Muscle layer of colon (tissue), 2 donors: ENCODE measurements around the gene GALC.

ENCODE experiments used
- H3K27ac ChIP-seq: one replicate; pipeline ENCODE4 v1.7.0; 2013; ENCODE audit warnings: low read depth, mild to moderate bottlenecking, low read length, moderate library complexity
- H3K27me3 ChIP-seq, 2 donors: one replicate each; pipeline ENCODE4 v1.7.0; 2013; ENCODE audit warnings: low read length in 2 of 2, mild to moderate bottlenecking in 2 of 2; ENCODE audit not compliant: insufficient read depth in 2 of 2, control insufficient read depth in 1 of 2
- H3K36me3 ChIP-seq: one replicate; pipeline ENCODE4 v1.7.0; 2013; ENCODE audit warnings: mild to moderate bottlenecking, low read length; ENCODE audit not compliant: insufficient read depth
- H3K4me1 ChIP-seq: one replicate; pipeline ENCODE4 v1.7.0; 2013; ENCODE audit warnings: mild to moderate bottlenecking, low read length; ENCODE audit not compliant: insufficient read depth
- H3K4me3 ChIP-seq, 2 donors: one replicate each; pipeline ENCODE4 v1.7.0; 2013; ENCODE audit warnings: low read length in 2 of 2, low read depth in 1 of 2, mild to moderate bottlenecking in 1 of 2, moderate library complexity in 1 of 2
- H3K9ac ChIP-seq: one replicate; pipeline ENCODE4 v1.7.0; 2013; ENCODE audit warnings: low read length
- H3K9me3 ChIP-seq: one replicate; pipeline ENCODE4 v1.7.0; 2013; ENCODE audit warnings: mild to moderate bottlenecking, low read length
- donor health status: abdominal sarcoma.
- donor health status: Adenocarcinoma of cecum.

The GALC gene

DNA sequence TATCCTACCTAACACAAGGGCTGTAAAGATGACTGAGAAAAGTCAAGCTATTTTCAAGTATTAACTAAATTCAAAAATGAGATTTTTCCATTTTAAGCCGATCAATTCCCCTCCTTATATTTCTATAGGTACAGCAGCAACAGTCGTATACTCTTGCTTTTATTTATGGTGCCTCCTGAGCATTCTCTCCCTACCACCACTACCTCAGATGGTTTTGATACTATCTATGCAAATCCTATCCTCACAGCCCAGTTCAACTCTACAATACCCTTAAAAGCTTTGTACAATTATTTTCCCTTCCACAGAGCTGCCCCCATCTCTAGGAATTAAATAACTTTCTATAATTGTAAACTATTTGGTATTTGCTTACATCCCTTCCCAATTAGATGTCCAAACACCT lies 52.1 kb downstream of the GALC start:
- Histone ChIP-seq H3K9ac (no peak overlapping the region), H3K4me1 (no peaks in the 10 kb centered on the region), H3K4me3 (no peak overlapping the region), H3K9me3 (no peaks in the 10 kb centered on the region), H3K36me3 (peaks cover 30% of the 10 kb centered on the region), H3K27me3 (no peaks in the 10 kb centered on the region), H3K27ac (no peak overlapping the region)

- no peak overlapping the region for H3K4me3 ChIP-seq
- H3K9me3 ChIP-seq, result no peaks in the 10 kb centered on the region
- H3K27ac ChIP-seq, result no peak overlapping the region
These were observed 52.6 kb downstream of the GALC start for GRCh38 chr14:87940382-87940781.

GRCh38 chr14:87935886-87936285 lies 57.1 kb downstream of the GALC start:
- no peak overlapping the region for H3K27ac ChIP-seq
- peaks cover 20% of the 10 kb centered on the region for H3K36me3 ChIP-seq
- no peaks in the 10 kb centered on the region for H3K4me1 ChIP-seq

More at GRCh38 chr14:87940382-87940781, 52.6 kb downstream of the GALC start:
- Histone ChIP-seq H3K9ac (no peak overlapping the region), H3K36me3 (peaks cover 30% of the 10 kb centered on the region), H3K4me1 (no peaks in the 10 kb centered on the region), H3K27me3 (no peaks in the 10 kb centered on the region)

DNA sequence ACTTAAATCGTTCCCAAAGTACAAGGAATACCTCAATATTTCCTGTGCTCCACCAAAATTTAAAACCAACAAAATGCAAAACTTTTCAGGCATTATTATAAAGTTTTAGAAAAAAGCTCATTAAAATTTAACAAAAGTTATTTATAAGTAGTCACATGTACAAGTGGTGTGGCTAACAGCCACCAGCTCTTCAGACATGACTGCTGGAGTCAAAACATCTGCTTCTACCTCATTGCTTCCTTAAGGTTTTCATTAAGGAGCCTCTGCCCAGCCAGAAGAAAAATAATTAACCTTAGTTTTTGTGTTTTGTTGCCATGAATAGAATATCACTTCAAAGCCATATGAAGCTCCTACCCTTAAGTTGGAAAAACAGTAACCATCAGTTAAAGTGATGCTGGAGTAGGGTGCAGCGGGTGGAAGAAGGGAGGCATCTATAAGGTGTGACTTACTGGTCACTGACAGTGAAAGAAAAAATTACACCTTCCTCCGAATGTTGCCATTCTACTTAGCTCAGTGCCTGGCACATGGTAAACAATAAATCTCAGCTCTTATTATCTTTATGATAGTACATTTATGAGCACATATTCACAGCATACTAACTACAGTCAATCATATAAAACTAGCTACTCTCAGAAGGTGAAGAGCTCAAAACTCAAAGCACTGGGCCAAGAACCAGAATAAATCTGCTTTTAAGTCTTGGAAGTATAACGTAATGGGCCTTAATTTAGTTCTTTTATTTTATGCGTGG lies 57.7 kb downstream of the GALC start:
- no peak overlapping the region for H3K4me3 ChIP-seq
- H3K9me3 ChIP-seq, result no peaks in the 10 kb centered on the region
- no peak overlapping the region for H3K9ac ChIP-seq
- H3K36me3 ChIP-seq, result peaks cover 15% of the 10 kb centered on the region
- H3K4me1 ChIP-seq, result no peaks in the 10 kb centered on the region
- no peak overlapping the region for H3K27ac ChIP-seq
- H3K27me3 ChIP-seq, result no peaks in the 10 kb centered on the region

More at GRCh38 chr14:87935886-87936285, 57.1 kb downstream of the GALC start:
- Histone ChIP-seq H3K27me3 (no peaks in the 10 kb centered on the region), H3K4me3 (no peak overlapping the region), H3K9ac (no peak overlapping the region), H3K9me3 (no peaks in the 10 kb centered on the region)

- Histone ChIP-seq H3K27me3 (no peaks in the 10 kb centered on the region), H3K9ac (no peak overlapping the region), H3K4me1 (no peaks in the 10 kb centered on the region), H3K9me3 (no peaks in the 10 kb centered on the region), H3K36me3 (peaks cover 7% of the 10 kb centered on the region), H3K4me3 (no peak overlapping the region), H3K27ac (no peak overlapping the region)
These were observed 58.8 kb downstream of the GALC start for GRCh38 chr14:87934185-87934584.

GRCh38 chr14:87916886-87917275 lies 76.1 kb downstream of the GALC start:
- Histone ChIP-seq H3K4me1 (no peaks in the 10 kb centered on the region), H3K4me3 (no peak overlapping the region), H3K27me3 (no peaks in the 10 kb centered on the region), H3K9ac (no peak overlapping the region), H3K9me3 (peaks cover 4% of the 10 kb centered on the region), H3K27ac (no peak overlapping the region), H3K36me3 (no peaks in the 10 kb centered on the region)

DNA sequence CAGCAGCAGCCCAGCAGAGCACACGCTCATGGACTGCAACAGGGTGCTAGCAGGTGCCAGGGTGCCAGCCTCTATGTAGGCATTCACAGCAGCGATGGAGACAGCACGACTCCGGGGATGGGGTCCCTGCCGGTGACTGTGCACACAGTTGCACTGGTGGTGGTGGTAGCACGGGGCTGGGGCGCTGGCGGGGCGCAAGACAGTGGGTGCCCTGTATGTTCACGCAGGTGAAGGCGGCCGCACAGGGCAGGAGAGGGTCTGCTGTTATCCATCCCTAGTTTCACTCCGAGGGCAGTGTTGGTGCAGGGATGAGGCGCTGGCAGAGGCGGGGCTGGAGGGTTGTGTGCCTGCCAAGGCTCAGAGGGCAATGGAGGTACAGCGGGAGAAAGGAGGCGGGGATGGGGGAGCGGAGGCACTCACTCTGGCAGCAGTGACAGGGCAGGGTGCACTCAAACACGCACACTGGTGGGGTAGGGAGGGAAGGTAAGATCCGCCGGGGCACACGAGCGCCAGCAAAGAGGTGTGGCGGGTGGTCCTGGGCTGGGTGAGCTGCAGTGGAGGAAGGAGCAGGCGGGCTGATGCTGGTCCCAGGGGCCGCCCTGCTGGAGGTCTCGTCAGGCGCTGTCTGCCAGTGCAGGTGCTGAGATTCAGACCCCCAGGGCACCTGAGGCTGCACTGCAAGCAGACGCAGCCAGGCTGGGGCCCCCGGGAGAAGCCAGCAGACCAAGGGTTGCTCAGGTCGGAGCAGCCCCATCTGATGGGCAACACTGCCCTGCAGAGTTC lies 76.7 kb downstream of the GALC start:
- H3K9me3 ChIP-seq, result peaks cover 4% of the 10 kb centered on the region
- H3K27me3 ChIP-seq, result no peaks in the 10 kb centered on the region
- H3K36me3 ChIP-seq, result no peaks in the 10 kb centered on the region

GRCh38 chr14:87908550-87908949 lies 84.4 kb downstream of the GALC start:
- H3K36me3 ChIP-seq, result no peaks in the 10 kb centered on the region
- no peak overlapping the region for H3K4me3 ChIP-seq
- H3K9me3 ChIP-seq, result no peaks in the 10 kb centered on the region
- no peak overlapping the region for H3K9ac ChIP-seq
- no peaks in the 10 kb centered on the region for H3K27me3 ChIP-seq
- H3K4me1 ChIP-seq, result no peaks in the 10 kb centered on the region
- H3K27ac ChIP-seq, result no peak overlapping the region

More for the DNA sequence above, 76.7 kb downstream of the GALC start:
- Histone ChIP-seq H3K27ac (no peak overlapping the region), H3K9ac (no peak overlapping the region), H3K4me3 (no peak overlapping the region), H3K4me1 (no peaks in the 10 kb centered on the region)

DNA sequence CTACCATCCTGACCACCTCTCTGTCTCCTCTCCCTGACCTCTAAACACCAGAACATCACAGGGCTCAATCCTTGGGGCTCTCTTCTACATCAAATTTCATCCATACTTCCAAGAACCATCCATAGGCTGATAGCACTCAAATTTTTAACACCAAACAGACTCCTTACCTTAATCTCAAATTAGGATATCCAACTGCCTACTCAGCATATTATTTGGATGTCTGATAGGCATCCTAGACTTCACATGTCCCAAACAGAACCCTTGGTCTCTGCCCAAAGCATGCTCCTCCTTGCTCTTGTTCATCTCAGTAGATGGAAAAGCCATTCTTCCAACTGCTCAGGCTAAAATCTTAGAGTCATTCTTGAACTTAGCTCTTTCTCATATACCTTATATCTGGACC lies 91.3 kb downstream of the GALC start:
- Histone ChIP-seq H3K27ac (no peak overlapping the region), H3K4me1 (no peaks in the 10 kb centered on the region), H3K4me3 (no peak overlapping the region), H3K36me3 (no peaks in the 10 kb centered on the region), H3K9ac (no peak overlapping the region), H3K27me3 (no peaks in the 10 kb centered on the region), H3K9me3 (no peaks in the 10 kb centered on the region)

DNA sequence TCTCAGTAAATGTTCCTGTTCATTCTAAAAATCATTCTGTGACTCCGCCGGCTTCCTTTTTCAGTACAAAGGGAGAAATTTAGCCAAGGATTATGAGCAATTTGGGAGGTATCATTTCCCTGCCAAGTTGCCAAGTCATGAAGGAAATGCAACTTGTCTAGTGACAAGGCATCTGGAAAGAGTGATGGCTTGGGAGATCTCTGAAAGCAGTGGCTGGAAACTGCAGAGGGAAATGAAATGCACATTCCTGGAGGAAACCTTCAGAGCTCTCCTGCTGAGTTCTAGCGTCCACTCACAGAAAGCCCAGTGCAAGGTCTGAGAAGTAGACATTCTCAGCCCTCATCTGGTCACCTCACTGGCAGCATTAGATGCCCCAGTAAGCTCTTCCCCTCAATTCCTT lies 91.7 kb downstream of the GALC start:
- H3K27me3 ChIP-seq, result no peaks in the 10 kb centered on the region
- no peaks in the 10 kb centered on the region for H3K9me3 ChIP-seq
- H3K9ac ChIP-seq, result no peak overlapping the region
- no peak overlapping the region for H3K4me3 ChIP-seq
- H3K36me3 ChIP-seq, result no peaks in the 10 kb centered on the region
- no peaks in the 10 kb centered on the region for H3K4me1 ChIP-seq
- H3K27ac ChIP-seq, result no peak overlapping the region

- Histone ChIP-seq H3K4me3 (no peak overlapping the region), H3K27me3 (no peaks in the 10 kb centered on the region), H3K36me3 (no peaks in the 10 kb centered on the region), H3K9ac (no peak overlapping the region), H3K9me3 (no peaks in the 10 kb centered on the region), H3K4me1 (no peaks in the 10 kb centered on the region), H3K27ac (no peak overlapping the region)
These were observed 93.8 kb downstream of the GALC start for GRCh38 chr14:87899228-87899627.
